ENCODE data around the gene FAM171A1.
"Not testable (repeated sequence)": the region's sequence is repeated elsewhere in the genome, so short reads cannot be mapped to it uniquely, and the experiment has no call there.

Gene FAM171A1

DNA sequence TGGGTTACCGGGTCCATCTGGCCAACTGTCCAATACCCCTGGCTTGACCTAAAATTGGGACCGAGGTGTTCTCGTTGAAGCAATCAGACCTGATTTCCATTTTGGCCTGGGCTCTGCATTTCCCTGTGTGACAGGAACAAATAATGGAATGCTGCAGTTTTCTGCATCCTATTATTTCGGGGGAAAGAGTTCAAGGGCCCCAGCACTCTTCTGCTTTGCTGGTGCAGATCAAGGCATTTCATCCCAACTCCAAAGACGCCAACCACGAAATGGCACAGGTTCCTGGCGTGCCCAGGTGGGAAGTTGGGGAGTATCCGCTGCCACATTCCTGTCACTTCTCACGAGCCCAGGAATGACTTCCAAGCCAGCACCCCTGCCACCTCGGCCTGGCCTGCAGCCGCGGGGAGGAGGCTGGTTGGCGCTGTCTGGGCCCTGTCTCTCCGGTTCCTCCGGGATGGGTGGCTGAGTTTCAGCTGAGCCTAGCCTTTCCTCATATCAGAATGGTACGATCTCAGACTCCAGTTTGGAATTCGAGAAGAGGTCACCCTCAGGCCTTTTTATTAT, 56.5 kb downstream of the FAM171A1 start:
- DNase-seq: no peak

DNA sequence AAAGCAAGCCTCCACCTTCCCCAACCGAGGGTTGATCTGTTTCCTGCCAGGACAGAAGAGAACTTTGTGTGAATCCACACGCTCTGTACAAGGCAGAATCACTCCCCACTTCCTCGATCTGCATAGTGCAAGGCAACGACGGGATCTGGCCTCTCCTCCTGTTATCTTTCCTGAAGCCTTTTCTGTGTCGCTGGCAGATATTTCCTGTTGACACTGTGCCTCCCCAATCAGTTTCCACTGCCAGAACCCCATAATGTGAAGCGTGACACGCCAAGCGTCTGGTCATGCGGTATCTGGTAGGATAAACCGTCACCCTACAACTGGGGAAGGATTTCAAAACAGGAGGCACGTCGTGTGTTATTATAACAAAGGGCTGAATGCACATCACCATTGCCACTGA, 57.2 kb downstream of the FAM171A1 start:
- no peak for DNase-seq

DNA sequence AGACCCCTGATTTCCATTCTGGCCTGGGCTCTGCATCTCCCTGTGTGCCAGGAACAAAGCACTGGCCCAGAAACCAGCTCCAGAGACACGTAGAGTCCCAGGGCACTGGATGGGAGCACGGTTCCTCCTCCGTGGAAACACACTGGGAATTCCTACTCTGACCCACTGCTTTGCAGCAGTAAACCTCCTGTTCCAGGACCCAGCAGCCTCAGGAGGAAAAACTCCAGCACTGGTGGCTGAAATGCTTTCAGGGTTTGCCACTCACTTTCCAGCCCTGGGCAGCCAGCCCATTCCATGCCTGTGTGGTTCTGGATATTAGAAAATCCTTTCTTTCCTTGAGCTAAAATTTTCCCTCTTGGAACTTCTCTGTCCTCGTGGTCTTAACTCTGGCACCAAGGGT, 58.0 kb downstream of the FAM171A1 start:
- DNase-seq: no peak

- DNase-seq: no peak
Observed at GRCh38 chr10:15311569-15312280, 59.4 kb downstream of the FAM171A1 start.

- no peak for DNase-seq
Observed at GRCh38 chr10:15310776-15311568, 60.1 kb downstream of the FAM171A1 start.

GRCh38 chr10:15309221-15309620, 61.9 kb downstream of the FAM171A1 start:
- no peak for DNase-seq

- DNase-seq: no peak
Observed at GRCh38 chr10:15306735-15307280, 64.3 kb downstream of the FAM171A1 start.

DNA sequence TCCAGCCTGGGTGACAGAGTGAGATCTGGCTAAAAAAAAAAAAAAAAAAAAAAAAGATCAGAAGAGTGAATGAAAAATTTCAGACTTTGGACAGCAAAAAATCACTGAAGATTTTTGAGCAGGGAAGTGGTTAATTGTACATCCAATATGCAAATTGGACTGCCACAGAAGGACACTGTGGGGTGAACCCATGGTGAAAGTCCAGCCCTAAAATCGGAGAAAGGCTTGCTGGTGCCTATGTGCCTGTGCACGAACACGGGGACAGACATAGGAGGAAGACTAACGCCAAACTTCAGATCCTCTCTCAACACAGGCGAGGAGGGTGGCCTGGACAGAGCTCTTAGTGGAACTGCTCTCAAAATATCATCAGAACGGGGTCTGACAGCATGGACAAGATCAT, 65.5 kb downstream of the FAM171A1 start:
- no peak for DNase-seq

- no peak for DNase-seq
Observed at GRCh38 chr10:15305161-15305560, 65.9 kb downstream of the FAM171A1 start.

- not testable (repeated sequence) for DNase-seq
Observed at GRCh38 chr10:15302188-15302956, 68.7 kb downstream of the FAM171A1 start.

- no peak for DNase-seq
Observed at GRCh38 chr10:15300697-15301096, 70.4 kb downstream of the FAM171A1 start.

- DNase-seq: no peak
Observed at GRCh38 chr10:15300145-15300544, 70.9 kb downstream of the FAM171A1 start.

- DNase-seq: no peak
Observed at GRCh38 chr10:15296701-15297100, 74.4 kb downstream of the FAM171A1 start.

DNA sequence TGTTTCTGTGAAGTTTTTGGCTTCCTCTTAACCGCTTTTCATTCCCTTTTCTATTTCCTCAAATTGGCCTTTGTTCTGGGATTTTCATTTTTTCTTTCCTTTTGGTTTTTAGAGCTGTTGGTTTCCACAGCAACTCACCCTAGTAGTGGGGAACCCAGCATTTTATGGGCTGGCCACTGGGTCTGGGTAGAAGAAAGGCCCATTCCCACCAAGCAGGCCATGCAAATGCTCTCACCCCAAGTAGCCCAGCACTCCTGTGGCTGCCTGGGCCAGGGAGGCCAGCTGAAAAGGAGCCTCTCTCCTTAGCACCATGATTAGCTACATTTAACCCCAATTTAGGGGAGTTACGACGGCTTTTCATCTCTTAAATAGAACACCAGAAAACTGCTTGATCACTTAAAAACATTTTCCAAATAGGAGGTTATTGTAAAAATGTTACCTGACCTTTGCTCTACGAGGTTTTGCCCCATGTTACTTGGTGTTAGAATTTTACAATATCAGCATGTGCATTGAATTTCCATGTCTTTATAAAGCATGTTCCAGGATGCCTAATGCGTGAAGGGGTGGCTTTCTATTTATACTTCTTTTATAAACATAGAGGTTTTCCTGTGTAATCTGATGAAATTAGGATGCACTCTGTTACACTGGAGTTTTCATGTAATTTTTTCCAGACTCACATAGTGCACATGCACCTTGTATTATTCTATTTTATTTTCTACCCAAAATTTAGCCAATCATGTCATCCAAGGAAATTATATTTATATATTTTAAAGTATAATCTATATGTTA, 75.4 kb downstream of the FAM171A1 start:
- no peak for DNase-seq

DNA sequence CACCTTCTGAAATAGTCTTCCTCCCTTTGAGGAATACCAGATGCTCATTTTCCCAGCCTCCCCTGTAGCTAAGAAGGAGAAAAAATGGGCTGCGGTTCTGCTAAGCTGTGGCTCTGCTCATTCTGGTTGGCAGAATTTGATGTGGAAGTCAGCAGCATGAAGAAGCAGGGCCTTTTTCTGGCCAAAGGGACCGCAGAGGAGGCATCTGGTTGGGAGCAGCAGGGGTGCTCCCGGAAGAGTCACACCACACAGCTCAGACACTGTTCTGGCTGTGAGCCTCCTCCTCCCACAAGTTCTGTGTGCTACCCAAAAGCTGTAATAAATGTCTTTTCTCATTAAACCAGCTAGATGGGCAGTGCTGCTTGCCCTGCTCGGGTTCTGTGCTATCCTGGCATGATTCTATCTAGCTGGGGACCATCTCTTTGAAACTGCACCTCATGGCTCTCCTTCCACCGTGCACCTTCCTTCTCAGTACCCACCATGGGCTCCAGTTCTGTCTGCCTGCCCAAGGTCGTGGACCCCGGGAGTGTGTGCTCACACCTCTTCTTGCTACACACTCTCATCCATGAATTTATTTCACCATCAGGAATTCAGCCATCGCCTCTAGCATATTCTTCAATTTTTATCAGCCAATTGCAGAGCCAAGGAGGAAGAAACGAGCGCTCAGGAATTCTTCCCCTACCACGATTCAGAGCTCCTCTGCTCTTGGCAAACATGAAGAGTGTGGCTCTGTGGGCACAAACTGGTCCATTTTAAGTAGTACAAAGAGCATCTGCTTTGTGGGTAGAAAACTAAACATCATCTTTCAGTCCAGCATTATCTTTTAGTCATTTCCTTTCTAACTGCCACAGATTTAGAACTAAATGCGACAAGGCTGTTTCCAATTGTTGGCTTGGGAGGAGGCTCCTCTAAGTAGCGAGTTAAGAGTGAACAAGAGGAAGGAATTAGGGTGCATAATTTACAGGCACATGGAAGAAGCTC, 76.9 kb downstream of the FAM171A1 start:
- no peak for DNase-seq

GRCh38 chr10:15290671-15291070, 80.4 kb downstream of the FAM171A1 start:
- DNase-seq: no peak

DNA sequence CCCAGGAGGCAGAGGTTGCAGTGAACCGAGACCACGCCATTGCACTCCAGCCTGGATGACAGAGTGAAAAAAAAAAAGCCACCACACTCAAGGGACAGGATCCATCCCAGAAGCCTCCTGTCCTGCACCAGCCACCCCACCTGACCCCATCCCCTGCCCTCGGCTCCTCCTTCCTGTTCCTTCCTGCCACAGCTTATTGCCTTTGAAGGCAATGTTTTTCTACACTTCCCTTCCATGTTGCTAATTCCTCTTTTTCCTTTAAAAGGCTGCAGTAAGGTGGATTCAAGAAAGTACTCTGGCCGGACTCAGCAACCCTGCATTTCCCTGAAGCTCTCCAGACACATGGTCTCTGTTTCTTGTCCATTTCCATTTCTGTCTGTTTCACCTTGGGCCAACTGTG, 80.9 kb downstream of the FAM171A1 start:
- no peak for DNase-seq

- no peak for DNase-seq
Observed at GRCh38 chr10:15280974-15281373, 90.1 kb downstream of the FAM171A1 start.

GRCh38 chr10:15280462-15280861, 90.6 kb downstream of the FAM171A1 start:
- no peak for DNase-seq

GRCh38 chr10:15279236-15279635, 91.9 kb downstream of the FAM171A1 start:
- DNase-seq: no peak

DNA sequence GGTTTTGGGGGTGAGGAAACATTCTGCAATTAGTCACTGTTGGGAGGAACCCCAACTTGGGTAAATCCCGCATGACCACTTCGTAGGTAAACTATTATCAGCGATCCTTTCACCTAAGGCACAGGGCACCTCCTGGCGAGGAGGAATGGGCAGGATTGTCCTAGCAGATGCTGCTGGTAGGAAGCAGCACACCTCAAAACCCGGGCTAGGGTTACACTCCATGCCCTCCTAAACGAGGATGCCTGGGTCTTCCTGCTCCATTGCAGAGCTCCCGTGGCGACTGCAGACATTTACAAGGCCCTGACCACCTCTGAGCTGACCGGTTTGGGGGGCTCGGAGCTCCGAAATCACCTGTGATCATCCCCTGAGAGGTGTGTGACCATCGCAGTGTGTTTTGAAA, 92.3 kb downstream of the FAM171A1 start:
- no peak for DNase-seq
